HG03521 (cell line): ENCODE results near the gene NAT9.

Source experiments
- ATAC-seq: cut with Tn5 transposase; IDR thresholded peaks from one replicate; pipeline ENCODE4 v1.9.1; 2021; ENCODE audit warnings: mild to moderate bottlenecking, moderate library complexity; ENCODE audit not compliant: unreplicated experiment

The NAT9 gene

GRCh38 chr17:74731347-74731605, 44.9 kb downstream of the NAT9 start:
- ATAC-seq = no peak

- no peak for ATAC-seq
Observed at GRCh38 chr17:74730491-74731346, 45.4 kb downstream of the NAT9 start.

- ATAC-seq = no peak
Observed at GRCh38 chr17:74729866-74730265, 46.3 kb downstream of the NAT9 start.

DNA sequence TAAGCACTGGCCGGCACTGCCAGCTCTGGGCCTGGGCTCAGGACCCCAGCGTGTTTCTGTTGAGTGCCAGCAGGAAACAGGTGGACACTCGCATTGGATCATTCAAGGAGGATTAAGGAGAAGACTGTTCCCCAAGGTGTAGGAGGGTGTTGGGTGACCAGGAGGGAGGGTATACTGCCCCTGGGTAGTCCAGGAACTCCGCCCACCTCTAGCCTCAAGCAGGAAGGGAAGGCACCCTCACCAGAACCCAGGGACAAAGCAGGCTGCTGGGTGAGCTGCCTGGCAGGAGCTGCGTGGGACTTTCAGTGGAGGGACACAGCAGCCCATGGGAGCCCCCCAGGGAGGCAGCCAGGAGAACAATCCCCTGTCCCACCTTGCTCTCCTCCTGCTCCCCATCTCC, 46.8 kb downstream of the NAT9 start:
- ATAC-seq = no peak

DNA sequence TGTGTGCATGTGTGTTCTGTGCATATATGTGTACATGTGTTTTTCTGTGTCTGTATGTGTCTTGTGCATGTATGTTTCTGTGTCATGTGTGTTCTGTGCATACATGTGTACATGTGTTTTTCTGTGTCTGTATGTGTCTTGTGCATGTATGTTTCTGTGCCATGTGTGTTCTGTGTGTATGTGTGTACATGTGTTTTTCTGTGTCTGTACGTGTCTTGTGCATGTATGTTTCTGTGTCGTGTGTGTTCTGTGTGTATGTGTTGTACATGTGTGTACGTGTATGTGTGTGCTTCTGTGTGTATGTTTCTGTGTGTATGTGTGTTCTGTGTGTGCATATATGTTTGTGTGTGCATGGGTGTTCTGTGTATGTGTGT, 47.5 kb downstream of the NAT9 start:
- ATAC-seq = no peak

- ATAC-seq = no peak
Observed at GRCh38 chr17:74728033-74728701, 48.0 kb downstream of the NAT9 start.

DNA sequence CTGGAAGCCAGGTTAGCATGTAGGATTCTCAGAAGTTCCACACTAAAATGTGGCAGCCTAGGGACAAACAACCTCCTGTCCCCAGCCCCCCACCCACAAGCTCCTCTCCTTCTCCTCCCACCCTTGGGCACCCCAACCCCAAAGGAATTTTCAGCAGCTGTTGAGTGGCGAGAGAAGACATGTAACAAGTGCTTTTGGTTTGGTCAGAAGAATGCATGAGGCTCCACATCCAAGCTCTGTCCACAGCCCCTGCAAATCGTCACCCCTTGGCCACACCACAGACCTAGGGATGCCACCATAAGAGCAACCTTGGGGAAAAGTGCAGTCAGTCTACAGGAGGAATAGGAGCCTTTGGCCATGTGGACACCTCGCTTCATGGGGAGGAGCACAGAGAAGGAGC, 51.0 kb downstream of the NAT9 start:
- no peak for ATAC-seq

DNA sequence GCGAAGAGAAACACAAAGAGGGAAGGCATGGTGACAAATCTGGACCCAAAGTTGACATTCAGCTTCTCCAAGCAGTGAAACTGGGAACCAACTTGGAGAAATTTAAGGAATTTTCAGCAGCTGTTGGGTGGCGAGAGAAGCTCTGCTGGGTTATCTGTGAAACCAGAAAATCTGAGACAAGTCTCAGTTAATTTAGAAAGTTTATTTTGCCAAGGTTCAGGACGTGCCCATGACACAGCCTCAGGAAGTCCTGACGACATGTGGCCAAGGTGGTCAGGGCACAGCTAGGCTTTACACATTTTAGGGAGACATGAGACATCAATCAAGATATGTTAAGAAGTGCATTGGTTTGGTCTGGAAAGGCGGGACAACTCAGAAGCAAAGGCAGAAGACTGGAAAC, 52.3 kb downstream of the NAT9 start:
- no peak for ATAC-seq

GRCh38 chr17:74722782-74723181, 53.4 kb downstream of the NAT9 start:
- ATAC-seq = no peak
